Left forelimb (tissue), 1 donor: Measurements from ENCODE around the gene GIPR.
"Not testable (repeated sequence)": the region's sequence is repeated elsewhere in the genome, so short reads cannot be mapped to it uniquely, and the experiment has no call there.

Experiments
- DNase-seq: peaks from one replicate; pipeline ENCODE4 v3.0.0-alpha.2; 2018; ENCODE audit warnings: low spot score

The GIPR gene

GRCh38 chr19:45691516-45692186 lies 23.6 kb downstream of the GIPR start, which contains the start of gene SNRPD2:
SNRPD2 (minus strand) TSS chr19:45691953; CDS start chr19:45691888, 65 bp downstream.
- DNase-seq = no peak

DNA sequence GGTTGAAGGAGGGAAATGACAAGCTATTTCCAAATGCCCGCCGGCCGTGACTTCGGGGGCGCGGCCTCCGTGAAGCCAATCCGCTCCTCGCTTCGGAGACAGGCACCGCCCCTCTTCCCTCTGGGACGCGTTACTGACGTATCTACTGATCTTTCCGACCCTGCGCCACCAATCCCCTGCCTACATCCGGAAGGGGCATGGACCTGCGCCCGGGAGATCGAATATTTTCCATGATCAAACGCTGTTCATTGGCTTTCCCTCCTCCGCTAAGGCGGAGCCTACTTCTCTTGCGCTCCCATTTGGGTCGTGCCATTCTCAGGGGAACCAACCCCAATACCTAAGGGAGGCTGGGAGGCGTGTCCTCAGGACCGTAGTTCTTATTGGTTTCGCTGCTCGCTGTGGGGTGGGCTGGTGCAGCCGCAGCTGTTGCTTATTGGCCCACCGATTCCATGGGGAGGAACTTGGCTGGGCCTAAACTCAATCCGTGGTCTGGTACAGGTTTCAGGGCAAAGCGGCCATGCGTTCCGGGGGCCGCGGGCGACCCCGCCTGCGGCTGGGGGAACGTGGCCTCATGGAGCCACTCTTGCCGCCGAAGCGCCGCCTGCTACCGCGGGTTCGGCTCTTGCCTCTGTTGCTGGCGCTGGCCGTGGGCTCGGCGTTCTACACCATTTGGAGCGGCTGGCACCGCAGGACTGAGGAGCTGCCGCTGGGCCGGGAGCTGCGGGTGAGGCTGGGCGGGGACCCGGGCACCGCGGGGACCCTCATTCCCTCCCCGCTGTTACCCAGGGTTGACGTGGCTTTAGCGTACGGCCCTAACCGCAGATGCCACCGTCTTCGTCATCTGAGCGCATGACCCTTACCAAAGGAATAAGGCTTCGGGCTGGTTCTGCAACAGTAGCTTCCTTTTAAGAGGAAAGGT lies 24.4 kb downstream of the GIPR start, which contains the start of gene QPCTL:
TSS of gene QPCTL (plus strand) at position 480 of the 919 bp plus-strand sequence. CDS start at position 518, 38 bp downstream.
- DNase-seq = peak; percentile 95

DNA sequence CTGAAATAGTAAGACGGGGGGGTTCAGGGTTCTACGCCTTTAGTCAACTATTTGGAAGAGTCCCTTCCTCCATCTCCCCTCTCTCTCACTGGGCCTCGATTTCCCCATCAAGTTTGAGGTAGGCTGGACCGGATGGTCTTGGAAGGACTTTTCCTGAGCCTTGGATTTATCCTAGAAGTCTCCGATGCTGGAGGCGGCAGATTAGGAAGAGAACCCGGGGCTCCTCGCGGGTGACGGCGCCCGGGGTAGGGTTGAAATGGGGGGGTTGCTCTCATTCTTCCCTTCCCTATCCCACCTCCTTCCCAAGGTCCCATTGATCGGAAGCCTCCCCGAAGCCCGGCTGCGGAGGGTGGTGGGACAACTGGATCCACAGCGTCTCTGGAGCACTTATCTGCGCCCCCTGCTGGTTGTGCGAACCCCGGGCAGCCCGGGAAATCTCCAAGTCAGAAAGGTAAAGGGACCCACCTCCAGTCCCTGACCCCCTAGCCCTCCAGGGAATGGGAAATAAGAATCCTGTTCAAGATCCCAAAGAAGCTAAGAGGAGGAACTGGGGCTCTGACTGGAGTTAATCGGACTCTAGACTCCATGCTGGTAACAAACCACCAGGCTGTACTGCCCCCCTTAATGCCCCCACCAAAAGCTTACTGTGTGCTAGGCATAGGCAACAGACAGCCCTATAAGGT lies 25.2 kb downstream of the GIPR start:
- DNase-seq = peak; percentile 83

DNA sequence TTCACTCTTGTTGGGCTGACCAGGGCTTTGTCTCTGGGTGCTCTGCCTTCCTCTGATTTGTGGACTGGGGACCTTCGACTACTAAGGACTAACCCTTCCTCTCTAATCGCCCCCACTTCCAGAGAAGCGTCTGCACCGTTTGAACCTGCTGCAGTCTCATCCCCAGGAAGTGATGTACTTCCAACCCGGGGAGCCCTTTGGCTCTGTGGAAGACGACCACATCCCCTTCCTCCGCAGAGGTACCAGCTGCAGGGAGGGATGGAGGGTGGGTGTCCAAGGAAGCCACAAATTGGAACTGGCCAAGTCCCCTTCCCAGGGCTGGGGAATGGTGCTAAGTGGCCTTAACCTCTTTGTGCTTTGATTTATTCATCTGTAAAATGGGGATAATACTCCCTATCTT lies 33.7 kb downstream of the GIPR start:
- DNase-seq = no peak

GRCh38 chr19:45705115-45705514 lies 37.1 kb downstream of the GIPR start:
- no peak for DNase-seq

DNA sequence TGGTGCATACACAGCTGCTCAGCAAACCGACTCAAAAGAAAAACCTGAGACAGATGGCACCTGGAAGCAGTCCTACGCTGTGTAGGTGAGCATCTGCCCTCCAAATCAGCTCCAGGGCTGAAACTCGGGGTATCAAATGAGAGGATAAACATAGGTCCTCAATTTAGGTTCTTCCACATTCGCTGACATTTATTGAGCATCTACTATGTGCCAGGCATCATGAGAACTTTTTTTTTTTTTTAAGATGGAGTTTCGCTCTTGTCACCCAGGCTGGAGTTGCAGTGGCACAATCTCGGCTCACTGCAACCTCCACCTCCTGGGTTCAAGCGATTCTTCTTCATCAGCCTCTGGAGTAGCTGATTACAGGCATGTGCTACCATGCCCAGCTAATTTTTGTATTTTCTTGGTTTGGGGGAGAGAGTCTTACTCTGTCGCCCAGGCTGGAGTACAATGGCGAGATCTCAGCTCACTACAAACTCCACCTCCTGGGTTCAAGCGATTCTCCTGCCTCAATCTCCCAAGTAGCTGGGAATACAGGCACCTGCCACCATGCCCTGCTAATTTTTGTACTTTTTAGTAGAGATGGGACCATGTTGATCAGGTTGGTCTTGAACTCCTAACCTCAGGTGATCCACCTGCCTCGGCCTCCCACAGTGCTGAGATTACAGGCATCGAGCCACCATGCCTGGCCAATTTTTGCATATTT lies 37.8 kb downstream of the GIPR start:
- DNase-seq = no peak

- no peak for DNase-seq
These were observed 42.5 kb downstream of the GIPR start for GRCh38 chr19:45710356-45711130.

GRCh38 chr19:45711851-45712698 lies 44.1 kb downstream of the GIPR start:
- no peak for DNase-seq

- no peak for DNase-seq
These were observed 44.7 kb downstream of the GIPR start for GRCh38 chr19:45712699-45713067.

GRCh38 chr19:45713141-45713540 lies 45.1 kb downstream of the GIPR start:
- DNase-seq = no peak

- DNase-seq = no peak
These were observed 47.1 kb downstream of the GIPR start for GRCh38 chr19:45715139-45715538.

DNA sequence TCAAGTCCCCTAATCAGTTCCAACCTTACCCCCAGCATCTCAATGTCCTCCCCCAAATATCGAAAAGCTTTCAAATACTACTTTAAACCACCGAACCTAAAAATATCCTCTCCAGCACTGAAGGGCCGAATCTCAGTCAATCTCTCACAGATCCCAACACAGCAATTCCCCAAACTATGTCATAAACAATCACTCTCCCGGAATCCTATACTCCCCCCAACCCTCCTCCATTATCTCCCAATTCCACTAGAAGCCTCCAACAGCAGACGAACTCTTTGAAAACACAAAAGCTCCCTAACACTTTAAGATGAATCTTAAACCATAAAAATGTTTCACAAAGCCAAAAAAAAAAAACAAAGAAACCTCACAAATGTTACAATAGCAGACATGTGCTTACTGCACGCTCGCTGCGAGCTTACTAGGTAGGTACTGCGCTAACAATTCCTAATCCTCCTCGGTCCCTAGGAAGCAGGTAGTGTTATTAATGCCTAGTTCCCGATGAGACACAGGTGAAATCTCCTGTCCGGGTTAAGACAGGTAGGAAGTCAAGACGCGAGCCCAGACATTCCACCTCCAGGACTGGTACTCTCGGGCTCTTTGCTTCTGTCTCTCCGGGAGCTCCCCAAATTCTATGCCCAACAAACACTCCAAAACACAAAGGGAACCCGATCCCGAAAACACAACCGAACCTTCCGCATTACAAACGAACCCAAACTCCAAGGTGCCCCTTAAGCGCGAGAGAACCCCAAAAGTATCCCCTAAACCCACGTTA lies 48.5 kb downstream of the GIPR start:
- DNase-seq = no peak

- peak; percentile 99 for DNase-seq
These were observed 49.3 kb downstream of the GIPR start for GRCh38 chr19:45717131-45717982.

DNA sequence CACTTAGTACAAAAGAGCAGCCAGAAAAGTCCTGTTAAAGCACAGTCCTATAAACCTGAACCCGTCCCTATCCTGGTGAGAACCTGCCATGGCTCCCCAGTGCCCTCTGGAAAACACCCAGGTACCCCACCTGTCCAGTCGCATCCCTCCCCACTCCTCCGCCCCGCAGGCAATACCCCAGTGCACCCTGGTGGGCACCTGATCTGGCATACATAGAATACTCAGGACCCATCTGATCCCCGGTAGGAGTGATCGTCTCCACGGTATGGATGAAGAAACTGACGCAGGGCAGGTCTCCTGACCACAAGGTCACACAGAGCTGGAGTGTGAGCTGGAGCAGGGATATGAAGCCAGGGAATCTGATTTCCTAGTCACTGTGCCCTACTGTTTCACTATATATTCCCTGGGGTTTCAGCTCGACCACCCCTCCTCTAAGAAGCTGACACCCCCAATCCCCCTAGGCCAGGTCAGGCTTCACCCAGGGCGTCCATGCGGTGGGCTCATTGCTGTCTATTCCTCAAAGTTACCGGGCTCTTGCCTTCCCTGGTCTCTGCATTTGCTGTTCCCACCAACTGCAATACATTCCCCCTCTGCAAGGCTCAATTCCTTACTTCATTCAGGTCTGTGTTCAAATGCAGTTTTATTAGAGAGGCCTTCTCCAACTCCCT lies 50.1 kb downstream of the GIPR start:
- DNase-seq = no peak

DNA sequence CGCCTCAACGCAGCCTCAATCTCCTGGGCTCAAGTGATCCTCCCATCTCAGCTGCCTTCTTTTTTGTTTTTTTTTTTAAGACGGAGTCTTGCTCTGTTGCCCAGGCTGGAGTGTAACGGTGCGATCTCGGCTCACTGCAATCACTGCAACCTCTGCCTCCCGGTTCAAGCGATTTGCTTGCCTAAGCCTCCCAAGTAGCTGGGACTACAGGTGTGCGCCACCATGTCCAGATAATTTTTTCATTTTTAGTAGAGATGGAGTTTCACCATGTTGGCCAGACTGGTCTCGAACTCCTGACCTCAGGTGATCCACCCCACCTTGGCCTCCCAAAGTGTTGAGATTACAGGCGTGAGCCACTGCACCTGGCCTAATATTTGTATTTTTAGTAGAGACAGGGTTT lies 52.0 kb downstream of the GIPR start:
- not testable (repeated sequence) for DNase-seq

- DNase-seq = not testable (repeated sequence)
These were observed 60.7 kb downstream of the GIPR start for GRCh38 chr19:45728683-45729082.

- no peak for DNase-seq
These were observed 61.8 kb downstream of the GIPR start for GRCh38 chr19:45729800-45730290.
